ENCODE results near the gene SPAG17.

The SPAG17 gene

GRCh38 chr1:118123116-118123839 lies 61.8 kb downstream of the SPAG17 start:
- H3K27me3 Mint-ChIP-seq (ENCODE audit: low read depth) = no peaks in the 10 kb centered on the region
- H3K4me1 Mint-ChIP-seq (ENCODE audit: low read depth) = no peaks in the 10 kb centered on the region
- no peak overlapping the region for H3K4me3 Mint-ChIP-seq
- no peaks in the 10 kb centered on the region for H3K9me3 Mint-ChIP-seq
- no peak overlapping the region for H3K27ac Mint-ChIP-seq
- DNase-seq (ENCODE audit: low spot score) = no peak
- H3K36me3 Mint-ChIP-seq (ENCODE audit: low read depth) = no peaks in the 10 kb centered on the region

GRCh38 chr1:118122234-118123004 lies 62.6 kb downstream of the SPAG17 start:
- no peak for DNase-seq (ENCODE audit: low spot score)
- Mint-ChIP-seq H3K27me3 (ENCODE audit: low read depth) (no peaks in the 10 kb centered on the region), H3K4me3 (no peak overlapping the region), H3K4me1 (ENCODE audit: low read depth) (no peaks in the 10 kb centered on the region), H3K36me3 (ENCODE audit: low read depth) (no peaks in the 10 kb centered on the region), H3K9me3 (no peaks in the 10 kb centered on the region), H3K27ac (no peak overlapping the region)

- Mint-ChIP-seq H3K9me3 (no peaks in the 10 kb centered on the region), H3K27me3 (ENCODE audit: low read depth) (no peaks in the 10 kb centered on the region), H3K36me3 (ENCODE audit: low read depth) (no peaks in the 10 kb centered on the region), H3K4me1 (ENCODE audit: low read depth) (no peaks in the 10 kb centered on the region), H3K27ac (no peak overlapping the region), H3K4me3 (no peak overlapping the region)
- no peak for DNase-seq (ENCODE audit: low spot score)
These were observed 66.1 kb downstream of the SPAG17 start for GRCh38 chr1:118118873-118119463.

GRCh38 chr1:118118469-118118868 lies 66.6 kb downstream of the SPAG17 start:
- Mint-ChIP-seq H3K9me3 (no peaks in the 10 kb centered on the region), H3K4me1 (ENCODE audit: low read depth) (no peaks in the 10 kb centered on the region), H3K36me3 (ENCODE audit: low read depth) (no peaks in the 10 kb centered on the region), H3K27ac (no peak overlapping the region), H3K4me3 (no peak overlapping the region), H3K27me3 (ENCODE audit: low read depth) (no peaks in the 10 kb centered on the region)
- DNase-seq (ENCODE audit: low spot score) = no peak

- DNase-seq (ENCODE audit: low spot score) = no peak
- Mint-ChIP-seq H3K4me1 (ENCODE audit: low read depth) (no peaks in the 10 kb centered on the region), H3K27me3 (ENCODE audit: low read depth) (no peaks in the 10 kb centered on the region), H3K27ac (no peak overlapping the region), H3K9me3 (no peaks in the 10 kb centered on the region), H3K36me3 (ENCODE audit: low read depth) (no peaks in the 10 kb centered on the region), H3K4me3 (no peak overlapping the region)
These were observed 67.5 kb downstream of the SPAG17 start for GRCh38 chr1:118117521-118117920.

GRCh38 chr1:118116909-118117308 lies 68.1 kb downstream of the SPAG17 start:
- H3K36me3 Mint-ChIP-seq (ENCODE audit: low read depth) = no peaks in the 10 kb centered on the region
- no peaks in the 10 kb centered on the region for H3K9me3 Mint-ChIP-seq
- H3K4me3 Mint-ChIP-seq = no peak overlapping the region
- no peaks in the 10 kb centered on the region for H3K4me1 Mint-ChIP-seq (ENCODE audit: low read depth)
- H3K27me3 Mint-ChIP-seq (ENCODE audit: low read depth) = no peaks in the 10 kb centered on the region
- no peak overlapping the region for H3K27ac Mint-ChIP-seq
- DNase-seq (ENCODE audit: low spot score) = no peak

- H3K27ac Mint-ChIP-seq = no peak overlapping the region
- no peaks in the 10 kb centered on the region for H3K27me3 Mint-ChIP-seq (ENCODE audit: low read depth)
- no peak for DNase-seq (ENCODE audit: low spot score)
- H3K9me3 Mint-ChIP-seq = no peaks in the 10 kb centered on the region
- no peaks in the 10 kb centered on the region for H3K36me3 Mint-ChIP-seq (ENCODE audit: low read depth)
- H3K4me3 Mint-ChIP-seq = no peak overlapping the region
- H3K4me1 Mint-ChIP-seq (ENCODE audit: low read depth) = no peaks in the 10 kb centered on the region
These were observed 68.6 kb downstream of the SPAG17 start for GRCh38 chr1:118116401-118116800.

GRCh38 chr1:118115567-118116295 lies 69.3 kb downstream of the SPAG17 start:
- H3K27me3 Mint-ChIP-seq (ENCODE audit: low read depth) = no peaks in the 10 kb centered on the region
- no peaks in the 10 kb centered on the region for H3K9me3 Mint-ChIP-seq
- H3K4me3 Mint-ChIP-seq = no peak overlapping the region
- no peaks in the 10 kb centered on the region for H3K4me1 Mint-ChIP-seq (ENCODE audit: low read depth)
- no peak for DNase-seq (ENCODE audit: low spot score)
- H3K27ac Mint-ChIP-seq = no peak overlapping the region
- no peaks in the 10 kb centered on the region for H3K36me3 Mint-ChIP-seq (ENCODE audit: low read depth)

- Mint-ChIP-seq H3K27me3 (ENCODE audit: low read depth) (no peaks in the 10 kb centered on the region), H3K36me3 (ENCODE audit: low read depth) (no peaks in the 10 kb centered on the region), H3K27ac (no peak overlapping the region), H3K9me3 (no peaks in the 10 kb centered on the region), H3K4me3 (no peak overlapping the region), H3K4me1 (ENCODE audit: low read depth) (no peaks in the 10 kb centered on the region)
- DNase-seq (ENCODE audit: low spot score) = no peak
These were observed 71.8 kb downstream of the SPAG17 start for GRCh38 chr1:118113261-118113660.

- Mint-ChIP-seq H3K9me3 (no peaks in the 10 kb centered on the region), H3K4me1 (ENCODE audit: low read depth) (no peaks in the 10 kb centered on the region), H3K4me3 (no peak overlapping the region), H3K36me3 (ENCODE audit: low read depth) (no peaks in the 10 kb centered on the region), H3K27me3 (ENCODE audit: low read depth) (no peaks in the 10 kb centered on the region), H3K27ac (no peak overlapping the region)
- no peak for DNase-seq (ENCODE audit: low spot score)
These were observed 74.4 kb downstream of the SPAG17 start for GRCh38 chr1:118110580-118110979.

- H3K4me3 Mint-ChIP-seq = no peak overlapping the region
- H3K27ac Mint-ChIP-seq = no peak overlapping the region
These were observed 80.1 kb downstream of the SPAG17 start for GRCh38 chr1:118104951-118105350.

GRCh38 chr1:118102445-118102844 lies 82.6 kb downstream of the SPAG17 start:
- H3K27ac Mint-ChIP-seq = no peak overlapping the region
- H3K4me1 Mint-ChIP-seq (ENCODE audit: low read depth) = no peaks in the 10 kb centered on the region

More at GRCh38 chr1:118104951-118105350, 80.1 kb downstream of the SPAG17 start:
- H3K36me3 Mint-ChIP-seq (ENCODE audit: low read depth) = no peaks in the 10 kb centered on the region
- H3K9me3 Mint-ChIP-seq = no peaks in the 10 kb centered on the region
- H3K27me3 Mint-ChIP-seq (ENCODE audit: low read depth) = no peaks in the 10 kb centered on the region
- no peaks in the 10 kb centered on the region for H3K4me1 Mint-ChIP-seq (ENCODE audit: low read depth)
- DNase-seq (ENCODE audit: low spot score) = no peak

GRCh38 chr1:118101999-118102398 lies 83.0 kb downstream of the SPAG17 start:
- H3K4me3 Mint-ChIP-seq = no peak overlapping the region
- H3K9me3 Mint-ChIP-seq = no peaks in the 10 kb centered on the region
- no peak overlapping the region for H3K27ac Mint-ChIP-seq
- H3K4me1 Mint-ChIP-seq (ENCODE audit: low read depth) = no peaks in the 10 kb centered on the region
- H3K27me3 Mint-ChIP-seq (ENCODE audit: low read depth) = no peaks in the 10 kb centered on the region
- DNase-seq (ENCODE audit: low spot score) = no peak
- no peaks in the 10 kb centered on the region for H3K36me3 Mint-ChIP-seq (ENCODE audit: low read depth)

More at GRCh38 chr1:118102445-118102844, 82.6 kb downstream of the SPAG17 start:
- Mint-ChIP-seq H3K36me3 (ENCODE audit: low read depth) (no peaks in the 10 kb centered on the region), H3K27me3 (ENCODE audit: low read depth) (no peaks in the 10 kb centered on the region), H3K4me3 (no peak overlapping the region), H3K9me3 (no peaks in the 10 kb centered on the region)
- no peak for DNase-seq (ENCODE audit: low spot score)

GRCh38 chr1:118101515-118101844 lies 83.5 kb downstream of the SPAG17 start:
- Mint-ChIP-seq H3K27me3 (ENCODE audit: low read depth) (no peaks in the 10 kb centered on the region), H3K9me3 (no peaks in the 10 kb centered on the region), H3K4me1 (ENCODE audit: low read depth) (no peaks in the 10 kb centered on the region), H3K36me3 (ENCODE audit: low read depth) (no peaks in the 10 kb centered on the region), H3K27ac (no peak overlapping the region), H3K4me3 (no peak overlapping the region)
- DNase-seq (ENCODE audit: low spot score) = no peak

Data from T-helper 2 cell treated with Interferon-gamma antibody and Interleukin-4, amounts not matched to agents 5 μg/mL and 100 μg/mL, for 36 hours (primary cell).